Activated CD8-positive, alpha-beta memory T cell treated with anti-CD3 and anti-CD28 coated beads, Interleukin-2, amount 10 ng/mL, durations not matched to agents 7 days and 5 days (primary cell): ENCODE results near the gene SPDYE17. TPM values are rescaled to one million over a fixed set of nuclear protein-coding genes. Genes with fewer than 3 reads are reported as not detected.
"Not testable (repeated sequence)": the region's sequence is repeated elsewhere in the genome, so short reads cannot be mapped to it uniquely, and the experiment has no call there.

ENCODE experiments used
- ATAC-seq: fragments of 150-1000 bp; cut with Tn5 transposase; one replicate; pipeline ENCODE4 v1.10.0; 2021; ENCODE audit warnings: moderate library complexity
- CTCF ChIA-PET: fragments of 350-600 bp; sonication (Branson Sonifier 250); formaldehyde crosslinking; loops from one replicate; lab custom pipeline; 2021; ENCODE audit warnings: antibody characterized with exemption; lab: Charles Lee
- DNase-seq: peaks from one replicate; pipeline ENCODE4 v3.0.0-alpha.2; 2020
- H3K27ac Mint-ChIP-seq: one replicate; pipeline ENCODE4 v1.8.0; 2021; ENCODE audit warnings: mild to moderate bottlenecking, mixed read lengths
- H3K27me3 Mint-ChIP-seq: one replicate; pipeline ENCODE4 v1.8.0; 2021; ENCODE audit warnings: mixed read lengths
- H3K36me3 Mint-ChIP-seq: one replicate; pipeline ENCODE4 v1.8.0; 2021; ENCODE audit warnings: mild to moderate bottlenecking, mixed read lengths
- H3K4me1 Mint-ChIP-seq: one replicate; pipeline ENCODE4 v1.8.0; 2021; ENCODE audit warnings: mixed read lengths
- H3K4me3 Mint-ChIP-seq: one replicate; pipeline ENCODE4 v1.8.0; 2021; ENCODE audit warnings: mild to moderate bottlenecking, moderate library complexity, mixed read lengths
- H3K9me3 Mint-ChIP-seq: one replicate; pipeline ENCODE4 v1.8.0; 2022; ENCODE audit warnings: low read depth, mixed read lengths
- total RNA-seq, 2 experiments: library from RNA; stranded (reverse); gene quantifications; one replicate each; pipeline ENCODE4 v1.2.3, GENCODE V29; 2021

Gene SPDYE17, protein sequence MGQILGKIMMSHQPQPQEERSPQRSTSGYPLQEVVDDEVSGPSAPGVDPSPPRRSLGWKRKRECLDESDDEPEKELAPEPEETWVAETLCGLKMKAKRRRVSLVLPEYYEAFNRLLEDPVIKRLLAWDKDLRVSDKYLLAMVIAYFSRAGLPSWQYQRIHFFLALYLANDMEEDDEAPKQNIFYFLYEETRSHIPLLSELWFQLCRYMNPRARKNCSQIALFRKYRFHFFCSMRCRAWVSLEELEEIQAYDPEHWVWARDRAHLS
- total RNA-seq, result not detected

DNA sequence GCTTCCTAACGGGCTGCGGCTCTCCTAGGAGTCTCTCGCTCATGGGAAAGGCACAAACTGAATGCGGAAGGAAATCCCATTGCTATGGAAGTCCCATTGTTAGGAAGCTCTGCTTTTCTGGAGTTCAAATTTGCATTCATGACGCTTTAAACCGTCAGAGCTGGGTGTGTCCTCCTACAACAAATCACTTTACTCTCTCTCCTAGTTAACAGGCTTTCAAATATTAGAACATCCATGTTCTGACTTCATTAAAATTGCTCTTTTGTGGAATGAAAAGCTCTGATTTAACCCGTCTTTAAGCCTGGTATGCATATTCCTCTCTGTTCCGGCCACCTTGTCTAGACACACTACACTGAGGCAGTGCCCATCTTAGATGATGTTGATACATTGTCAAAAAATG, at the start of gene SPDYE17:
Gene SPDYE17 (minus strand): TSS at position 101 of the 400 bp plus-strand sequence. CDS start 1,791 bp downstream, outside the sequence.
- DNase-seq, H3K9me3 Mint-ChIP-seq, CTCF ChIA-PET, H3K4me1 Mint-ChIP-seq, H3K4me3 Mint-ChIP-seq, H3K27me3 Mint-ChIP-seq, H3K27ac Mint-ChIP-seq, H3K36me3 Mint-ChIP-seq, ATAC-seq: not testable (repeated sequence)

DNA sequence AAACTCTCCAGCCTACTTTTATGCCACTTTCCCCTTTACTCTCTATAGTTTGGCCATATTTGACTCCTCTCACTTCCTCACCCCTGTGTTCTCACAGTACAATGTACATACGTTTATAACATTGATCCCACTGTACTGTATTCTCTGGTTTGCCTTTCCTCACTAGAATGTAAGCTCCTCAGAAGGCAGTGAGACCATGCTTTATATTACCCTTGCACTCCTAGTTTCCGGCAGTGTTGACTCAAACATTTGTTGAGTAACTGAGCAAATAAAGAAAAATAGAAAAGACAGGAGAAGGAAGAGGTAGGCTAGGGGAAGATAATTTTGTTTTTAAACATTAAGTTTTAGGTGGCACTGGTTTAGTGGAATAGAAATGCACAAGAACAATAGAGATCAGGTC, 48.1 kb upstream of the SPDYE17 start:
- ATAC-seq, DNase-seq, H3K4me1 Mint-ChIP-seq, CTCF ChIA-PET, H3K27ac Mint-ChIP-seq, H3K4me3 Mint-ChIP-seq, H3K36me3 Mint-ChIP-seq, H3K27me3 Mint-ChIP-seq, H3K9me3 Mint-ChIP-seq: not testable (repeated sequence)

DNA sequence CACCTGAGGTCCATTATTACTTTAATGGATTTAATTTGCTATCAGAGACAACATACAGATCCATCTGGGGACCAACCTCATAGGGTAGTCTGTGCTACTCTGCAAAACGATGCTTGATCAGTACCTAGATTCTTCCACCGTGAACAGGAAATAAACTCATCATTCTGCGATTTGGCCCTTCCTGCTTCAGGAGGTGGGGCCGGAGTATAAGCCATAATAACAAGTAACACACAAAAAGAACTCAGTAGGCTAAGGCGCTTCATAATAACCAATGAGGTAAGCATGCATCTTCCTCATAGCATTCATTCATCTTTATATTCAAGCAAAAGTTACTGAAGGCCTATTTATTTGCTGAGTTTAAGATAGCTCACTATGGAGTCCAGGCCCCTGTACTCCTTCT, 47.5 kb upstream of the SPDYE17 start:
- H3K4me3 Mint-ChIP-seq, H3K36me3 Mint-ChIP-seq, H3K9me3 Mint-ChIP-seq, H3K27me3 Mint-ChIP-seq, H3K4me1 Mint-ChIP-seq, DNase-seq, H3K27ac Mint-ChIP-seq, CTCF ChIA-PET, ATAC-seq: not testable (repeated sequence)

DNA sequence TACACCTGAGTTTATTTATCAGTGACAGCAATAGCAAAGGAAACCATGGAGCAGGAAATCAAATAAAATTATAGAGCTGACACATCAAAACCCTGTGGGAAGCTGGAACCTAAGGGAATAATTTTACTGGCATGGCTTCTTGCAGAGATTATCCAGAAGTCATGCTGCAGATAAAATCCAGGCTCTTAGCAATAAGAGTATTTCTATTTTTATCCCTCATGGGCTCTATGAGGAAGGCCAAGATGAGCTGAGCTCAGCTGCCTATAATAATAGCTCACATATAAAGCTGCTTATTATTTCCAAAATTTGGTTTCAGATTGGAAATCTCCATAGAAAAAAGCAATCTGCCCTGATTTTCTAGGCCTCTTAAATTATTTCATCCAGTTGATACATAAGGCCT, 47.0 kb upstream of the SPDYE17 start:
- ATAC-seq, DNase-seq: not testable (repeated sequence)

DNA sequence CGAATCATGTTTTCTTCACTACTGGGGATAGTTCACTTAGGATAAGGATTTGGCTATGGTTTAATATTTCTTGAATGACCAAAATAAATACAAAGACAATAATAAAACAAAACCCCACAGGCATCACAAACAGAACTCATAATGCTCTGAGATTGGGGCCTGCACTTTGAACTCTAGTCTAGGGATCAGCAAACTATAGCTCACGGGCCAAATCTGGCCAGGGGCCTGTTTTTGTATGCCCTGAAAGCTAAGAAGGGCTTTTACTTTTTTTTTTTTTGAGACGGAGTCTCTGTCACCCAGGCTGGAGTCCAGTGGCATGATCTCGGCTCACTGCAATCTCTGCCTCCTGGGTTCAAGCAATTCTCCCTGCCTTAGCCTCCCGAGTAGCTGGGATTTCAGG, 44.9 kb upstream of the SPDYE17 start:
- not testable (repeated sequence) for H3K36me3 Mint-ChIP-seq

More for the DNA sequence above, 47.0 kb upstream of the SPDYE17 start:
- H3K27me3 Mint-ChIP-seq, H3K4me1 Mint-ChIP-seq, H3K4me3 Mint-ChIP-seq, H3K36me3 Mint-ChIP-seq, H3K9me3 Mint-ChIP-seq, CTCF ChIA-PET, H3K27ac Mint-ChIP-seq: not testable (repeated sequence)

DNA sequence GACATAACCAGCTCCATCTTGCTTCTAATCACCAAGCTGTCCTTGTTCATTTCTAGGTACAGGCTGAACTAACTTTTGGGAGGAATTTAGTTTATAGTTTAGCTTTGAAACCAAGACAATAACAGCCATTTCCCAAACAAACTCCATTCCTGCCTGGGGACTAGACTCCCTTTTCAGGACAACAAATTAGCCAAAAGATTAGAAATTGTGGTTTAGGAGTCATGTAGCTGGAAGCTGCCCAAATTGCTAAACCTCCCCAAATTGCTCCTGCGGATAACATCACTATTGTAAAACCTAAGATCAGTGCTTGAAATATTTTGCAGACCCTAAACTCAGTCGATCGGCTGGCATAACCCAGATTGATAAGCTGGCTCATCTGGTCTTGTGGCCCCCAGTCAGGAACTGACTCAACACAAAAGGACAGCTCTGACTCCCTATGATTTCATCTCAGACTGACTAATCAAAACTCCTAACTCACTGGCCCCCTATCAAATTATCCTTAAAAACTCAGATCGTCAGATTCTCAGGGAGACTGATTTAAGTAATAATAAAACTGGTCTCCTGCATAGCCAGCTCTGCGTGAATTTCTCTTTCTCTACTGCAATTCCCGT, 42.7 kb upstream of the SPDYE17 start:
- H3K9me3 Mint-ChIP-seq, DNase-seq, ATAC-seq, H3K4me1 Mint-ChIP-seq, H3K4me3 Mint-ChIP-seq, H3K27me3 Mint-ChIP-seq, CTCF ChIA-PET, H3K27ac Mint-ChIP-seq: not testable (repeated sequence)
- H3K36me3 Mint-ChIP-seq, result peaks cover 11% of the 10 kb centered on the region

More for the DNA sequence above, 44.9 kb upstream of the SPDYE17 start:
- CTCF ChIA-PET, H3K4me3 Mint-ChIP-seq, H3K4me1 Mint-ChIP-seq, H3K9me3 Mint-ChIP-seq, H3K27ac Mint-ChIP-seq, H3K27me3 Mint-ChIP-seq, DNase-seq, ATAC-seq: not testable (repeated sequence)

DNA sequence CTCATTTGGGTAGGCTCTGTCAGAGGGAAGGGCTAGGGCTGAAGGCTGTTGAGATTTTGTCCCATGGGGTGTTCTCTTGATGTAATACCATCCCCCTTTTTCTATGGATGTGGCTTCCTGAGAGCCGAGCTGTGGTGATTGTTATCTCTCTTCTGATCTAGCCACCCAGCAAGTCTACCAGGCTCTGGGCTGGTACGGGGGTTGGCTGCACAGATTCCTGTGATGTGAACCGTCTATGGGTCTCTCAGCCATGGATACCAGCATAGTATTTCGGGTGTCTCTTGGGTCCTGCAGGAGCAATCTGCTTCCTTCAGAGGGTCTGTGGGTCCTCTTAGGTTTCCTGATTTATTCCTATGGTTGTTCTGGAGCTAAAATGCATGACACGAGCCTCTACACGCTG, 38.9 kb upstream of the SPDYE17 start:
- H3K27ac Mint-ChIP-seq, CTCF ChIA-PET: not testable (repeated sequence)
- H3K4me1 Mint-ChIP-seq, result peaks cover 11% of the 10 kb centered on the region

DNA sequence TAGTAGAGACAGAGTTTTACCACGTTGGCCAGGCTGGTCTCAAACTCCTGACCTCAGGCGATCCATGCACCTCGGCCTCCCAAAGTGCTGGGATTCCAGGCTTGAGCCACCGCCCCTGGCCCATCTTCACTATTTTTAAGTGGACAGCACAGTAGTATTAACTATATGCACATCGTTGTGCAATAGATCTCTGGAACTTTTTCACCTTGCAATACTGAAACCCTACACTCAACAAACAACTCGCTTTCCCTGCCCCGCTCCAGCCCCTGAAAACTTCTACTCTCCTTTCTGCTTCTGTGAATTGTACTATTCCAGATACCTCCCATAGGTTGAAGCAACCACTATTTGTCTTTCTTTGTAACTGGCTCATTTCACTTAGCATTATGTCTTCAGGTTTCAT, 33.7 kb upstream of the SPDYE17 start:
- ATAC-seq, H3K36me3 Mint-ChIP-seq, DNase-seq, H3K27ac Mint-ChIP-seq, H3K9me3 Mint-ChIP-seq, H3K4me3 Mint-ChIP-seq, H3K27me3 Mint-ChIP-seq, CTCF ChIA-PET: not testable (repeated sequence)
- H3K4me1 Mint-ChIP-seq, result peaks cover 11% of the 10 kb centered on the region

More for the DNA sequence above, 38.9 kb upstream of the SPDYE17 start:
- not testable (repeated sequence) for H3K9me3 Mint-ChIP-seq, H3K4me3 Mint-ChIP-seq, DNase-seq, ATAC-seq, H3K27me3 Mint-ChIP-seq
- peaks cover 13% of the 10 kb centered on the region for H3K36me3 Mint-ChIP-seq

DNA sequence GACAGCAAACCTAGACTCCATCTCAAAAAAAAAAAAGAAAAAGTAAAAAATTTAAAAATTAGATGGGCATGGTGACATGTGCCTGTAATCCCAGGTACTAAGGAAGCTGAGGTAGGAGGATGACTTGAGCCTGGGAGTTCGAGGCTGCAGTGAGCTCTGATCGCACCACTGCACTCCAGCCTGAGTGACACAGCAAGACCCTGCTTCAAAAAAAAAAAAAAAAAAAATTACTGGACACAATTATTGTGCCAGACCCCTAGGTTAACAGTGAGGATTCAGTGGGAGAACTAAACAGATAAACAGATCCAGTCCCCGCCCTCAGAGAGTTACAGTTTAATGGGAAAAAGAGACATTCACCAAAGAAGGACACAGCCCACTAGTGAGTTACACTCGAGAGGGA, 31.6 kb upstream of the SPDYE17 start:
- H3K27me3 Mint-ChIP-seq, CTCF ChIA-PET, H3K9me3 Mint-ChIP-seq, DNase-seq, ATAC-seq, H3K4me3 Mint-ChIP-seq, H3K27ac Mint-ChIP-seq, H3K36me3 Mint-ChIP-seq: not testable (repeated sequence)
- H3K4me1 Mint-ChIP-seq, result peaks cover 10% of the 10 kb centered on the region

DNA sequence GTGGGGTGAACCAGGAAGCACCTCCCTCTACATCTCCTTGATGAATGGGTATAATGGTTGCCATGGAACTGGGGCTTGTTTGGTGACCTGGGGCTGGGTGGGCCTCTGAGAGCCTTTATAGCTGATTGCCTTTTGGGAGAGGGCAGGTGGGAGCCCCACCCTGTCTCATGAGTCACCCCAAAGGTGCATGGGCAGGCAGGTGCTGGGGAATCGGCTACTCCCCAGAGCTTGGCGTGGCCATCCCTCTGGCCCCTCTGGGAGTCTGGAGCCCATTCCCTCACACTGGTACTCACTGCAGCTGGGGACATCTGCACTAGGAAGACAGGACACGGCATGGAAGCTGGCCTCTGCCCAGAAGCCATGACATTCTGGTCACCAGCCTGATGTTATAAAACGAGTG, 30.4 kb upstream of the SPDYE17 start, which contains the start of gene SPDYE18:
Gene SPDYE18 (minus strand): TSS at position 2 of the 400 bp plus-strand sequence. CDS start 2,046 bp downstream, outside the sequence.
- H3K36me3 Mint-ChIP-seq, H3K27me3 Mint-ChIP-seq, ATAC-seq, H3K27ac Mint-ChIP-seq, H3K4me1 Mint-ChIP-seq, CTCF ChIA-PET, H3K9me3 Mint-ChIP-seq, DNase-seq, H3K4me3 Mint-ChIP-seq: not testable (repeated sequence)

DNA sequence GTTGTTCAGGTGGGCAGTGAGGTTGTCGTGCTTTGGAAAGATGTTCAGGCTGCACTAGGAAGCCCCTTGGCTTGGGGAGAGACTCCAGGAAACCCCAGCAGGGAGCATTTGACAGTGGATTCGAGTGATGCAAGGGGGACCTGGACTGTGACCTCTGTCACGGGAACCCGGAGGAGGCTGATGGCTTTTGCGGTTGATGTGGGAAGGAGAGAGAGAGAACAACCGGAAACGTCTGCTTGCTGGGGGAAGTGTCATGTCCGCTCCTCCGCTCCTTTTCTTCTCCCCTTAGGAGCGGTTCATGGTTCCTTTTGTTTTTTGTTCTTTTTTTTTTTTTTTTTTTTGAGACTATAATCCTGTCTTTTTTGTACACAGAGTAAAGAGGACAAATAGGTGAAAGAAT, 5.8 kb downstream of the SPDYE17 start:
- DNase-seq, CTCF ChIA-PET, H3K36me3 Mint-ChIP-seq, H3K9me3 Mint-ChIP-seq, H3K27ac Mint-ChIP-seq, H3K4me3 Mint-ChIP-seq, H3K4me1 Mint-ChIP-seq, ATAC-seq, H3K27me3 Mint-ChIP-seq: not testable (repeated sequence)

DNA sequence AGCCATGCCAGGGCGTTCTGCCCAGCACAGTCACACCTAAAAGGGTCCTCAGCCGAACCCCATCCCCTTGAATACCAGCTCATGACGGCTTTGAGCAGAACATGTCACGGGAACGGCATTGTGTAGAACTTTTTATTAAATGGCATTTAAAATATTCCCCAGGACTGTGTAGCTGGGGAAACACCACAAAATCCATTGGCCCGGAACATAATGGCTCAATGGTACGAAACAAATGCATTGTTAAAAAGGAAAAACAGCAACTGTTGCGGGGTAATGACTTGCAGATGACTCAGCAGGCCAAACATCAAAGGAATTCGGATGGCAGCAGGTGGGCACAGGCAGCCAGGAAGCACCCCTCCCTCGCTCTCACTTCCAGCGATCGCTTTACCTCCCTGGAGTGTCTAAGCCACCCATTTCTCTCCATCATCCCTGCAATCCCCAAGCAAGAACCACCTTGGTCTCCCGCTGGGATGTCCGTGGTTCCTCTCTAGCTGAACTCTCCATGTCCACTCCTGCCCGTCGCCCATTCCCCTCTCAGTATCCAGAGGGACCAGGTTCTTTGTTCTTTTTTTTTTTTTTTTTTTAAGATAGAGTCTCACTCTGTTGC, 22.0 kb downstream of the SPDYE17 start:
- H3K36me3 Mint-ChIP-seq, H3K27ac Mint-ChIP-seq, H3K4me1 Mint-ChIP-seq, CTCF ChIA-PET, ATAC-seq, DNase-seq, H3K27me3 Mint-ChIP-seq, H3K9me3 Mint-ChIP-seq, H3K4me3 Mint-ChIP-seq: not testable (repeated sequence)

DNA sequence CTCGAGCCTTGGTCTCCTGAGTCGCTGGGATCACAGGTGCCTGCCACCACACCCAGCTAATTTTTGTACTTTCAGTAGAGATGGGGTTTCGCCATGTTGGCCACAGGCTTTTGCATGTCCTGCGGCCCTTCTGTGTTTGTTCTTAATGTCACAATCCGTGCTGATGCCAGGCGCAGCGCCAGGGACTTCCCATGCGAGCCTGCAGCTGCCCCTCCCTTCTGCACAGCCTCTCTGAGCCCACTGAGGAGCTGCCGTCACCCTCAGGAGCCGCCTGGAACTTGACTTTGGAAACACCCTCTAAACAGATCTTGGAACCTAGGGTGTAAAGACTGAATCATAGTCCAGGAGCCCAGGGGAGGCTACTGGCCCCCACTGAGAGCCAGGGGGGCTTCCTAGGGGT, 24.2 kb downstream of the SPDYE17 start:
- H3K9me3 Mint-ChIP-seq, CTCF ChIA-PET, H3K27ac Mint-ChIP-seq, H3K4me3 Mint-ChIP-seq, ATAC-seq, H3K4me1 Mint-ChIP-seq, H3K36me3 Mint-ChIP-seq, DNase-seq, H3K27me3 Mint-ChIP-seq: not testable (repeated sequence)
